IPS DF 6.9 (cell line): ENCODE data around the gene EPHB3.

Experiments
- DNase-seq: peaks from one replicate; pipeline ENCODE4 v3.0.0-alpha.2; 2013; ENCODE audit warnings: low read depth, low spot score
- H3K27ac ChIP-seq: one replicate; pipeline ENCODE4 v1.5.1; 2013; ENCODE audit warnings: low read length, control low read depth
- H3K27me3 ChIP-seq: 2 replicates; pipeline ENCODE4 v1.6.1; 2013; ENCODE audit warnings: mild to moderate bottlenecking, low read length; ENCODE audit not compliant: control insufficient read depth, insufficient read depth
- H3K36me3 ChIP-seq: 2 replicates; pipeline ENCODE4 v1.6.1; 2013; ENCODE audit warnings: low read length; ENCODE audit not compliant: control insufficient read depth, insufficient read depth
- H3K4me1 ChIP-seq: 2 replicates; pipeline ENCODE4 v1.6.1; 2013; ENCODE audit warnings: low read length; ENCODE audit not compliant: control insufficient read depth, insufficient read depth
- H3K4me3 ChIP-seq: 2 replicates; pipeline ENCODE4 v1.5.1; 2013; ENCODE audit warnings: mild to moderate bottlenecking, low read length
- H3K9me3 ChIP-seq: 2 replicates; pipeline ENCODE4 v1.6.1; 2013; ENCODE audit warnings: low read length, inconsistent platforms; ENCODE audit not compliant: control insufficient read depth, insufficient read depth
- WGBS: extraction: QIAGEN DNeasy Blood & Tissue Kit; methylation state at CpG from one replicate; pipeline ENCODE4 v1.1.7; 2013; ENCODE audit warnings: mixed read lengths, missing lambda C conversion rate; ENCODE audit not compliant: insufficient read length, insufficient coverage; 5-methylcytosine and 5-hydroxymethylcytosine counted together

The EPHB3 gene

GRCh38 chr3:184544513-184544861 is 17.1 kb upstream of the EPHB3 start:
- H3K27me3 ChIP-seq = no peaks in the 10 kb centered on the region
- H3K27ac ChIP-seq = no peak overlapping the region
- no peaks in the 10 kb centered on the region for H3K36me3 ChIP-seq
- peaks cover 3% of the 10 kb centered on the region for H3K4me1 ChIP-seq
- H3K9me3 ChIP-seq = no peaks in the 10 kb centered on the region
- no peak overlapping the region for H3K4me3 ChIP-seq
- no peak for DNase-seq

- Histone ChIP-seq H3K36me3 (no peaks in the 10 kb centered on the region), H3K27ac (no peak overlapping the region), H3K27me3 (no peaks in the 10 kb centered on the region), H3K9me3 (no peaks in the 10 kb centered on the region), H3K4me1 (peaks cover 3% of the 10 kb centered on the region), H3K4me3 (no peak overlapping the region)
- DNase-seq = no peak
- no CpG with 5 or more reads among the region's 3 CpGs for WGBS
Observed at GRCh38 chr3:184545769-184546168, 15.8 kb upstream of the EPHB3 start.

- H3K4me3 ChIP-seq = no peak overlapping the region
- no peak overlapping the region for H3K27ac ChIP-seq
- peaks cover 3% of the 10 kb centered on the region for H3K4me1 ChIP-seq
- DNase-seq = no peak
- WGBS = no CpG with 5 or more reads among the region's 7 CpGs
- H3K9me3 ChIP-seq = no peaks in the 10 kb centered on the region
- no peaks in the 10 kb centered on the region for H3K36me3 ChIP-seq
- H3K27me3 ChIP-seq = no peaks in the 10 kb centered on the region
Observed at GRCh38 chr3:184546252-184546651, 15.3 kb upstream of the EPHB3 start.

- H3K27me3 ChIP-seq = no peaks in the 10 kb centered on the region
- DNase-seq = no peak
- H3K4me3 ChIP-seq = no peak overlapping the region
- no CpG with 5 or more reads among the region's 15 CpGs for WGBS
- H3K4me1 ChIP-seq = no peaks in the 10 kb centered on the region
- no peaks in the 10 kb centered on the region for H3K9me3 ChIP-seq
- H3K36me3 ChIP-seq = no peaks in the 10 kb centered on the region
- no peak overlapping the region for H3K27ac ChIP-seq
Observed at GRCh38 chr3:184549796-184550577, 11.6 kb upstream of the EPHB3 start.

GRCh38 chr3:184551103-184551502 is 10.5 kb upstream of the EPHB3 start:
- H3K36me3 ChIP-seq = no peaks in the 10 kb centered on the region
- no peak overlapping the region for H3K4me3 ChIP-seq
- no peaks in the 10 kb centered on the region for H3K27me3 ChIP-seq
- no peaks in the 10 kb centered on the region for H3K9me3 ChIP-seq
- H3K4me1 ChIP-seq = no peaks in the 10 kb centered on the region
- no peak for DNase-seq
- H3K27ac ChIP-seq = no peak overlapping the region
- no CpG with 5 or more reads among the region's 8 CpGs for WGBS

GRCh38 chr3:184551614-184552256 is 9.8 kb upstream of the EPHB3 start:
- no peaks in the 10 kb centered on the region for H3K9me3 ChIP-seq
- H3K36me3 ChIP-seq = no peaks in the 10 kb centered on the region
- DNase-seq = no peak
- no peak overlapping the region for H3K4me3 ChIP-seq
- H3K27ac ChIP-seq = no peak overlapping the region
- no CpG with 5 or more reads among the region's 12 CpGs for WGBS
- no peaks in the 10 kb centered on the region for H3K27me3 ChIP-seq
- no peaks in the 10 kb centered on the region for H3K4me1 ChIP-seq

GRCh38 chr3:184552296-184552695 is 9.3 kb upstream of the EPHB3 start:
- Histone ChIP-seq H3K4me3 (no peak overlapping the region), H3K36me3 (no peaks in the 10 kb centered on the region), H3K27me3 (no peaks in the 10 kb centered on the region), H3K27ac (no peak overlapping the region), H3K4me1 (no peaks in the 10 kb centered on the region), H3K9me3 (no peaks in the 10 kb centered on the region)
- WGBS = no CpG with 5 or more reads among the region's 6 CpGs
- DNase-seq = no peak

GRCh38 chr3:184552863-184553262 is 8.7 kb upstream of the EPHB3 start:
- Histone ChIP-seq H3K9me3 (no peaks in the 10 kb centered on the region), H3K4me1 (no peaks in the 10 kb centered on the region), H3K36me3 (no peaks in the 10 kb centered on the region), H3K27ac (no peak overlapping the region), H3K27me3 (no peaks in the 10 kb centered on the region; the same call in 1 of the 2 replicates), H3K4me3 (no peak overlapping the region)
- WGBS = no CpG with 5 or more reads among the region's 13 CpGs
- no peak for DNase-seq

GRCh38 chr3:184553385-184553784 is 8.2 kb upstream of the EPHB3 start:
- Histone ChIP-seq H3K36me3 (no peaks in the 10 kb centered on the region), H3K27me3 (no peaks in the 10 kb centered on the region; the same call in 1 of the 2 replicates), H3K4me3 (no peak overlapping the region), H3K9me3 (no peaks in the 10 kb centered on the region), H3K4me1 (0 out of 2 replicates have a peak, but pooled peaks cover 1% of the 10 kb centered on the region), H3K27ac (no peak overlapping the region)
- no CpG with 5 or more reads among the region's 4 CpGs for whole genome bisulfite sequencing
- no peak for DNase-seq

- no peak overlapping the region for H3K27ac ChIP-seq
- peaks cover 6% of the 10 kb centered on the region; the same call in 1 of the 2 replicates for H3K4me1 ChIP-seq
- no peaks in the 10 kb centered on the region for H3K9me3 ChIP-seq
- H3K27me3 ChIP-seq = peaks cover 2% of the 10 kb centered on the region; the same call in 1 of the 2 replicates
- no peaks in the 10 kb centered on the region for H3K36me3 ChIP-seq
- DNase-seq = no peak
- H3K4me3 ChIP-seq = no peak overlapping the region
- no CpG with 5 or more reads among the region's 5 CpGs for WGBS
Observed at GRCh38 chr3:184554461-184554860, 7.1 kb upstream of the EPHB3 start.
